Smooth muscle cell of the umbilical artery (primary cell): Measurements from ENCODE around the gene TM7SF2. TPM values are rescaled to one million over a fixed set of nuclear protein-coding genes. Genes with fewer than 3 reads are reported as not detected.

Source experiments
- total RNA-seq: library from RNA; depleted of rRNA; stranded (reverse); fragments of >200 nt; gene quantifications from 2 replicates; pipeline ENCODE4 v1.2.3, GENCODE V29; 2014

TM7SF2 gene
- 12.2 and 17.0 TPM in 2 replicates for total RNA-seq

DNA sequence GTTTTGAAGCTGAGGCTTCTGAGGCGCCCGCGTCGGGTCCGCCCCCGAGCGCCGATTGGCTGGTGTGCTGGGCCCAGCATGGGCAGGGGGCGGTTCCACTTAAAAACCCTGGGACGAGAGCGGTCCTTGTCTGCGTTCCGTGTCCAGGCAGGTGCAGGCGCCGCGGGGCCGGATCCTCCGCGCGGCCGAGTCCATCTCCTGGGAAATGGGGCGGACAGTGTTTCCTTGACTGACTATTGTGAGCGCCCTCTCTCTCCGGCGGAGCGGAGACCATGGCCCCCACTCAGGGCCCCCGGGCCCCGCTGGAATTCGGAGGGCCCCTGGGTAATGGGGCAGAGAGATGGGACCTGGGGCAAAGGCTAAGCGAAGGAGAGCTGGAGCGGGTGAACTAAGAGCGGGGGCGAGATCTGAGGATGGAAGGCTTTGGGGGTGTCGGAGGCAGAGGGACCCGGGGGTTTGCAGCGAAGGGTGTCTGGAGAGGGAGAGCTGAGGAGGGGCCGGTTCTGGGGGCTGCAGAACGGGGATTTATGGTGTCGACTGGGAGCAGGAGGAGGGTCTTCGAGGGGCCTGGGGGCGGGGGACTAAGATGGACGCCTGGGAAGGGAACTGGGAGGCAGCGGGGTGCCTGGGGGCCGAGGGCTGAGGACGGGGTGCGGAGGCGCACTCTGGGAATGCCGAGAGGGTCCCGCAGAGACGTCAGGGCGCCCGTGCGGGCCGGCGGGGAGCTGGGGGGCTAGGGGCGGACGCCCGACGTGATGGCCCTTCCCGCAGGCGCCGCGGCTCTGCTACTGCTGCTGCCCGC is at the start of gene TM7SF2:
Gene TM7SF2 (plus strand): TSS at position 129 of the 802 bp plus-strand sequence. CDS start 144 bp downstream, at position 273.

DNA sequence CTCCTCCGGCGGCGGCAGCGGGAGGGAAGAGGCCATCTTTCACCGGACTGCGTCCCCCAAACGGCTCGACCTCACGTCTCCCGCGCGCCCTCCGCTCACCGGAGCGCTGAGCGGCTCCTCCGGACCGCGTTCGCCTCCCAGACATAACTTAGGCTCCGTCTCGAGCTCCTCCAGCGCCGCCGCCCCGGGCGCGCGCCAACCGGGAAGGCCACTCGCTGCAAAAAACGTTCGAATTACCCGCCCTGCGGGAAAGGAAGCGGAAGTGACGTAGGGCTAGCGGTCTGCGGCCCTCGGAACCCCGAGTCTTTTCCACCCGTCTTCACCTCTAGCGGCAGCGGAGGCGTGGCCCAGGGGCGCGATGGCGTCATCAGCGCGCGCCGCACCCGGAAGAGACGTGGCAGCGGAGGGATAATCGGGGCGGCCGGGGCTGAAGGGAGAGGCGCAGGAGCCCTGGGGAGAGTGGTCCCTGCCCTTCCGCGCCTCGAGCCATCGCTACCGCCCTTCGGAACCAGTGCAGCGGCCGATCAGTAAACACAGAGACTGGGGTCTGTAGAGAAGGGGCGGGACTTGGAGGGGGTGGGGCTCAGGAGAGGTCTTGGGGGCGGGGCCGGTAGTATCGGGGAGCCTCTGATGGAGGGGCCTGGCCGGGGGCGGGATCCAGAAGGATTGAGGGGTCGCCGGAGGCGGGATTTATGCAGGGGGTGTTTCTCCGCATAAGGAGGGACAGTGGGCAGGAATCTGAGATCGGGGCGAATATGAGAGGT is 27.7 kb upstream of the TM7SF2 start, which contains the start of the genes CDCA5 and ZFPL1:
Gene CDCA5 (minus strand): TSS at position 207 of the 764 bp plus-strand sequence. CDS start 62 bp downstream, at position 145.
Gene ZFPL1 (plus strand): TSS at position 389 of the 764 bp plus-strand sequence. CDS start 477 bp downstream, outside the sequence.

DNA sequence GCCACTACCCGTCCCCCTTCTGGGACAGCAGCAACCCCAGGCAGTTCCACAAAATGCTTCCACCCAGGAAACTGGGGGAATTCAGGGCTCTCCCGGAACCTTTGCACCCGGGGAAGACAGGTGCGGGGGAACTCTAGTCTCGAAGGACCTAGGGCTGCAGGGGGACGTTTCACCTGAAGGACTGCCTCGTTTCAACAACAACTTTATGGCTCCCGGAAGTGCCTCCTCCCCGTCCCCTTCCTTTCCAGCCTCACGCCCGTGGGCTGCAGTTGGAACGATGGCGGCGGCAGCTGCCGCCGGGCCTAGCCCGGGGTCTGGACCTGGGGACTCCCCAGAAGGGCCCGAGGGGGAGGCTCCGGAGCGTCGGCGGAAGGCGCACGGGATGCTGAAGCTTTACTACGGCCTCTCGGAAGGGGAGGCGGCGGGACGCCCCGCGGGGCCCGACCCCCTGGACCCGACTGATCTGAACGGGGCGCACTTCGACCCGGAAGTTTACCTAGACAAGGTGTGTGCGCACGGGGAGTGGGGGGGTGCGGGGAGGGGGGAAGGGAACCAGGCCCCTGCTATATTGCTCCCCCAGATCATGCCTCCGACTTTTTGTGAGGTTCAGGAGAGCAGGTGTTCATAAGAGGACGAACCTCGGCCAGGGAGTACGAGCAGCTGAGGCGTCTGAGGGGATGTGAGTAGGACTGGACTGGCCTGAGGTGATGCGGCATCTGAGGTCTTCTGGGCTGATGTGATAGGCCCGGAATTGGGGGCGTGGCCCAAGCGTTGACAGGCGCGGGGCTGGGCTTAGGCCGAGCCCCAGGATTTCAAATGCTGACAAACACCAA is 15.5 kb upstream of the TM7SF2 start, which contains the start of gene VPS51:
Gene VPS51 (plus strand): TSS at position 241 of the 833 bp plus-strand sequence. CDS start 37 bp downstream, at position 278.

DNA sequence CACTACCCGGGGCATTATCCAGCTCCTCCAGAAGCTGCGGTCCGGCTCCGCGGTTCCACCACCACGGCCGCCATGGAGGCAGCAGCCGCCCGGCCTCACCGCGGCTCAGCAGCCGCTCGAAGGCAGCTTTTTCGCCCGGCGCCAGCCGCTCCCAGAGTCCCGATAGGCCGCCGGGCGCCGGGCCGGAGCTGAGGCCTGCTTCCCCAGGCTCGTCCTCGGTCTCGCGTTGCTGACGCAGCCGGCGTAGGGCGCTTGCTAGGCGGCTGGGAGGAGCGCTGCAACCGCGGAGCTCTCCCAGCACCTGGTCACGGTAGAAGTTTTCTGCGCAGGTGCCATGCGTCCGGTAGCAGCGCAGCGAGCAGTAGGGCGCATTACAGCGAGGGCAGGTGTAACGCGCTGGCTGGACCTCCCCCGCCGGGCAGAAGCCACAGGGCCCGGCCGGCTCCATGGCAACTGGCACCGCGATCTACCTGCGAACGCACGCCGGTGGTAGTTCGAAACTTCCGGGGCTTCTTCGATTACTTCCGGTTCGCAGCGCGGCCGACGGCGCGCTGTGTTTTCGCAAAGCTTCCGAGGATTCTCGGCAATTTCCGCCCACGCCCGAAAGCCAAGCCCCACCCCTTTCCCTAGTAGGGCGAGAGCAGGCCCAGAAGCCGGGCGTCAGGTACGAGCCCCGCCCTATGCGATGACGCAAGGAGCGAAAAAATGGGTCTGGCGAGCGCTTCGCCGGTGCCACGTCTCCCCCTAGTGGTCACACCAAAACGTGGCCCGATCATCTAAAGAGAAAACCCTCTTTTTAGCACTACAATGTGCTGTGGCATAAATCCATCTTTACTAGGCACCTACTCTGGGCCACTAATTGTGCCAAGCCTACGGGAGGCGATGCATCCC is 5.8 kb downstream of the TM7SF2 start, which contains the start of gene ZNHIT2:
Gene ZNHIT2 (minus strand): TSS at position 496 of the 891 bp plus-strand sequence. CDS start 48 bp downstream, at position 448.

DNA sequence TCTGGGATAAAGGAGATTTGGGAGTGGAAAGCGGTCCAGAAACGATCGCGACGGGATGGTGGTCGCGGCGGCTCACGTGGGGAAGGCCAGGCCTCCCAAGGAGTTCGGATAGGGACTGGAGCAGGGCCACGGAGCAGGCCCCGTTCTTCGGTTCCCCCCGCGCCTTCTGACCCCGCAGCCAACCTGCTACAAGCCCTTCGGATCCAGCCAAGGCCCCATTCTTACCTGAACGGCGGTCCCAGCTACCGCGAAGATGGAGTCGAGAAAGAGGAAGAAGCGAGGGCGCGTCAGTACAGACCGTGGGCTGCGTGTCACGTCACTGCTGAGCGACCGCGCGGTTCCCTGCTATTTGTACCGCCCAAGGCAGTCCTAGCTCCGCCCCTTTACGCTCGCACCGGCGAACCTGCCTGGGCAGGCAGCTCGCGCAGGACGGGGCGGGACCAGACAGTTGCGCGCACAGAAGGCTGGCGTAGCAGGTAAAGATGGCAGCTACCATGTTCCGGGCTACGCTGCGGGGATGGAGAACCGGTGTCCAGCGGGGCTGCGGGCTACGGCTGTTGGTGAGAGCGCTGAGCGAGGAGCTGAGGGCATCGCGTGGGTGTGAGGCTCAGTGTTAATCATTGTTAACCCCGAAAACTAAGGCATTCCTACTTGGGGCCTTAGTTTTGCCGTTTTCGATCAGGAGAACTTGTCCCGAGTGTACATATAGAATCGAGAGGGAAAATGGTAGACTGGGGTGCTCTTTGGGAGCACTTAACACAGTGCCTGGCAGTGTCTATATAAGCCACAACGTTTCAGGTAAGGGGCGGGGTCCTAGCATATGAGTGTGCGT is 10.4 kb downstream of the TM7SF2 start, which contains the start of the genes FAU and MRPL49:
Gene FAU (minus strand): TSS at position 270 of the 832 bp plus-strand sequence. CDS start 321 bp downstream, outside the sequence.
Gene MRPL49 (plus strand): TSS at position 457 of the 832 bp plus-strand sequence. CDS start 26 bp downstream, at position 483.

DNA sequence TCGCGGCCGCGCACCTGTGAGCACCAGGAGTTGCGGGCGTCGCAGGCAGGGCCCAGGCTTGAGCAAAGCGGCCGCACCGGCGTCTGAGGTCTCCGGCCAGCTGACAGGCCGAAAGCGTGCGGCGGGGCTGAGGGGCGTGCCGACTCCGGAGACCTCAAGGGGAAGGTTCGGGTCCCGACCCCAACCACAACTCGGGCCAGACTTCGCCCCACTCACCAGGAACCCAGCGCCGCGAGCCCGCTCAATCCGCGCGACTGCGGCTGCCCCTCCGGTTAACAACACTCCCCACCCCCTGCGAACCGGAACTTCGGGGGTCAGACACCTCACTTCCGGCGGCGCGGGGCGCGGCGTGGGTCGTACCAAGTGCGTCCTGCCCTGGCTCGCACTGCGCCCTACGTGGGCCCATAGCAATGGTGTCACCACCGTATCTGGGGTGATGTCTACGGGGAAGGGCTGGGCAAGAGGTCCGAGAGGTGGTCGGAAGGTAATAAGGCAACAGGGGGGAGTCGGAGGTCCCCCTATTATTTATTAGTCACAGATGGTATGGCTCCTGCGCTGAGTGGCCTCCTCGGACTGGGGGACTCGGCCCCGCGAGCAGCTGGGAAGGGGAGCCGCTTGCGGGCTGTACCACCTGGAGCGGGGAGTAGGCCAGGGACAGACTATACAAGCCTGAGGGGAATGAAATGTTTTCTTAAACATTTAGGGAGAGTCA is 22.7 kb downstream of the TM7SF2 start, which contains the start of gene SYVN1:
Gene SYVN1 (minus strand): TSS at position 280 of the 712 bp plus-strand sequence. CDS start 918 bp downstream, outside the sequence.

Other genes starting within 250 kb of the TM7SF2 start
- gene EHD1, start 233.3 kb upstream of the TM7SF2 start, total RNA-seq = 40.4 and 211 TPM in 2 replicates
- 12.5 and 14.9 TPM in 2 replicates for gene ATG2A, start 194.7 kb upstream of the TM7SF2 start, total RNA-seq
- gene PPP2R5B, start 187.2 kb upstream of the TM7SF2 start, total RNA-seq = 16.0 and 21.0 TPM in 2 replicates
- gene GPHA2, start 176.0 kb upstream of the TM7SF2 start, total RNA-seq = not detected in 2 replicates
- under 0.01 TPM in 1 of 2 replicates, not detected in the other for gene MAJIN, start 139.8 kb upstream of the TM7SF2 start, total RNA-seq
- under 0.01 and 0.51 TPM in 2 replicates for gene BATF2, start 114.9 kb upstream of the TM7SF2 start, total RNA-seq
- 73.7 and 76.6 TPM in 2 replicates for gene ARL2, start 97.7 kb upstream of the TM7SF2 start, total RNA-seq
- 3.0 and 10.7 TPM in 2 replicates for gene SNX15, start 84.4 kb upstream of the TM7SF2 start, total RNA-seq
- gene SAC3D1, start 70.7 kb upstream of the TM7SF2 start, total RNA-seq = 6.9 and 7.1 TPM in 2 replicates
- gene NAALADL1, start 53.3 kb upstream of the TM7SF2 start, total RNA-seq = 17.3 and 19.9 TPM in 2 replicates
- gene CDCA5, start 27.8 kb upstream of the TM7SF2 start, total RNA-seq = 1.8 and 6.0 TPM in 2 replicates
- gene ZFPL1, start 27.6 kb upstream of the TM7SF2 start, total RNA-seq = 23.5 and 33.7 TPM in 2 replicates
- 108 and 163 TPM in 2 replicates for gene VPS51, start 15.7 kb upstream of the TM7SF2 start, total RNA-seq
- 6.5 and 7.3 TPM in 2 replicates for gene ZNHIT2, start 5.8 kb downstream of the TM7SF2 start, total RNA-seq
- gene FAU, start 10.3 kb downstream of the TM7SF2 start, total RNA-seq = 104 and 213 TPM in 2 replicates
- gene MRPL49, start 10.4 kb downstream of the TM7SF2 start, total RNA-seq = 44.0 and 47.2 TPM in 2 replicates
- 25.2 and 38.0 TPM in 2 replicates for gene SYVN1, start 22.6 kb downstream of the TM7SF2 start, total RNA-seq
- not detected in 2 replicates for gene SPDYC, start 58.4 kb downstream of the TM7SF2 start, total RNA-seq
- gene CAPN1, start 70.1 kb downstream of the TM7SF2 start, total RNA-seq = 52.6 and 180 TPM in 2 replicates
- gene POLA2, start 150.1 kb downstream of the TM7SF2 start, total RNA-seq = 1.5 and 7.9 TPM in 2 replicates
- gene CDC42EP2, start 203.0 kb downstream of the TM7SF2 start, total RNA-seq = 20.8 and 23.7 TPM in 2 replicates
- 38.3 and 53.9 TPM in 2 replicates for gene DPF2, start 222.0 kb downstream of the TM7SF2 start, total RNA-seq
- 0.05 and 0.30 TPM in 2 replicates for gene TIGD3, start 242.9 kb downstream of the TM7SF2 start, total RNA-seq